A549 (cell line): ENCODE data around the gene IL22RA2.

Experiments
- CHD2 ChIP-seq: fragments of 150-350 bp; IDR thresholded peaks from 2 replicates; pipeline ENCODE4 v1.6.1; 2014; ENCODE audit warnings: low read length; ENCODE audit not compliant: partially characterized antibody
- ESRRA ChIP-seq: fragments of 150-350 bp; IDR thresholded peaks from 2 replicates; pipeline ENCODE4 v1.6.1; 2014; ENCODE audit warnings: mild to moderate bottlenecking, low read length, borderline replicate concordance
- FOSL2 ChIP-seq, 2 experiments: fragments of 450-650 bp in 1 of 2; fragments of >200 bp in 1 of 2; sonication (Bioruptor Twin) in 1 of 2; formaldehyde crosslinking; IDR thresholded peaks; 2 replicates each; pipeline versions ENCODE4 v1.5.0 to v1.6.1; 2016 to 2020; ENCODE audit warnings: mild to moderate bottlenecking in 1 of 2, moderate library complexity in 1 of 2
- JUNB ChIP-seq: fragments of >200 bp; sonication (Bioruptor Twin); formaldehyde crosslinking; IDR thresholded peaks from 2 replicates; pipeline ENCODE4 v1.6.1; 2016
- MAFK ChIP-seq: fragments of 450-650 bp; IDR thresholded peaks from 2 replicates; pipeline ENCODE4 v1.6.1; 2014; ENCODE audit not compliant: partially characterized antibody
- MAX ChIP-seq: IDR thresholded peaks from 2 replicates; pipeline ENCODE4 v1.6.1; 2012
- MAZ ChIP-seq: fragments of 150-350 bp; IDR thresholded peaks from 2 replicates; pipeline ENCODE4 v1.6.1; 2014; ENCODE audit warnings: antibody characterized with exemption, low read depth, low read length, borderline replicate concordance
- PBX3 ChIP-seq: IDR thresholded peaks from 2 replicates; pipeline ENCODE4 v1.6.1; 2012
- POLR2A ChIP-seq: IDR thresholded peaks from 2 replicates; pipeline ENCODE4 v1.6.1; 2012; ENCODE audit warnings: mild to moderate bottlenecking, low read length
- RAD21 ChIP-seq, 2 experiments: fragments of >200 bp in 1 of 2; sonication (Bioruptor Twin) in 1 of 2; formaldehyde crosslinking in 1 of 2; IDR thresholded peaks in 1 of 2; conservative IDR thresholded peaks in 1 of 2; 2 replicates in 1 of 2; 3 replicates in 1 of 2; pipeline ENCODE4 v1.6.1; 2012 to 2018; ENCODE audit warnings: inconsistent platforms in 1 of 2
- USF2 ChIP-seq: fragments of 450-650 bp; IDR thresholded peaks from 2 replicates; pipeline ENCODE4 v1.6.1; 2014; ENCODE audit warnings: antibody characterized with exemption
- ZFP36 ChIP-seq: fragments of 450-650 bp; IDR thresholded peaks from 2 replicates; pipeline ENCODE4 v1.6.1; 2014; ENCODE audit warnings: borderline replicate concordance; ENCODE audit not compliant: partially characterized antibody
- TF ChIP-seq, protein P1 (sequence below): fragments of >200 bp; sonication (Bioruptor Twin); formaldehyde crosslinking; IDR thresholded peaks from 3 replicates; pipeline ENCODE4 v1.5.1; 2016
- TF ChIP-seq, protein P2 (sequence below): fragments of 200-600 bp; sonication (generic); IDR thresholded peaks from 2 replicates; pipeline ENCODE4 v1.6.1; 2016; ENCODE audit warnings: antibody characterized with exemption, mild to moderate bottlenecking, moderate library complexity

GRCh38 chr6:137161949-137162348, 11.5 kb downstream of the IL22RA2 start:
- TF ChIP-seq FOSL2 (IDR thresholded peaks at IDR 0.05) (no peak), FOSL2 (CRISPR knock-in tag; IDR thresholded peaks at IDR 0.05) (no peak), RAD21 (conservative IDR thresholded peaks at IDR 0.05 in 1 of 2, IDR thresholded peaks at IDR 0.05 in 1 of 2) (no peak), ZFP36 (no peak), MAFK (no peak), POLR2A (no peak), MAX (no peak), ESRRA (no peak), MAZ (no peak), JUNB (no peak), CHD2 (no peak), USF2 (no peak), PBX3 (no peak)
- TF ChIP-seq, protein P1, sequence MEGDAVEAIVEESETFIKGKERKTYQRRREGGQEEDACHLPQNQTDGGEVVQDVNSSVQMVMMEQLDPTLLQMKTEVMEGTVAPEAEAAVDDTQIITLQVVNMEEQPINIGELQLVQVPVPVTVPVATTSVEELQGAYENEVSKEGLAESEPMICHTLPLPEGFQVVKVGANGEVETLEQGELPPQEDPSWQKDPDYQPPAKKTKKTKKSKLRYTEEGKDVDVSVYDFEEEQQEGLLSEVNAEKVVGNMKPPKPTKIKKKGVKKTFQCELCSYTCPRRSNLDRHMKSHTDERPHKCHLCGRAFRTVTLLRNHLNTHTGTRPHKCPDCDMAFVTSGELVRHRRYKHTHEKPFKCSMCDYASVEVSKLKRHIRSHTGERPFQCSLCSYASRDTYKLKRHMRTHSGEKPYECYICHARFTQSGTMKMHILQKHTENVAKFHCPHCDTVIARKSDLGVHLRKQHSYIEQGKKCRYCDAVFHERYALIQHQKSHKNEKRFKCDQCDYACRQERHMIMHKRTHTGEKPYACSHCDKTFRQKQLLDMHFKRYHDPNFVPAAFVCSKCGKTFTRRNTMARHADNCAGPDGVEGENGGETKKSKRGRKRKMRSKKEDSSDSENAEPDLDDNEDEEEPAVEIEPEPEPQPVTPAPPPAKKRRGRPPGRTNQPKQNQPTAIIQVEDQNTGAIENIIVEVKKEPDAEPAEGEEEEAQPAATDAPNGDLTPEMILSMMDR: no peak
- TF ChIP-seq, protein P2, sequence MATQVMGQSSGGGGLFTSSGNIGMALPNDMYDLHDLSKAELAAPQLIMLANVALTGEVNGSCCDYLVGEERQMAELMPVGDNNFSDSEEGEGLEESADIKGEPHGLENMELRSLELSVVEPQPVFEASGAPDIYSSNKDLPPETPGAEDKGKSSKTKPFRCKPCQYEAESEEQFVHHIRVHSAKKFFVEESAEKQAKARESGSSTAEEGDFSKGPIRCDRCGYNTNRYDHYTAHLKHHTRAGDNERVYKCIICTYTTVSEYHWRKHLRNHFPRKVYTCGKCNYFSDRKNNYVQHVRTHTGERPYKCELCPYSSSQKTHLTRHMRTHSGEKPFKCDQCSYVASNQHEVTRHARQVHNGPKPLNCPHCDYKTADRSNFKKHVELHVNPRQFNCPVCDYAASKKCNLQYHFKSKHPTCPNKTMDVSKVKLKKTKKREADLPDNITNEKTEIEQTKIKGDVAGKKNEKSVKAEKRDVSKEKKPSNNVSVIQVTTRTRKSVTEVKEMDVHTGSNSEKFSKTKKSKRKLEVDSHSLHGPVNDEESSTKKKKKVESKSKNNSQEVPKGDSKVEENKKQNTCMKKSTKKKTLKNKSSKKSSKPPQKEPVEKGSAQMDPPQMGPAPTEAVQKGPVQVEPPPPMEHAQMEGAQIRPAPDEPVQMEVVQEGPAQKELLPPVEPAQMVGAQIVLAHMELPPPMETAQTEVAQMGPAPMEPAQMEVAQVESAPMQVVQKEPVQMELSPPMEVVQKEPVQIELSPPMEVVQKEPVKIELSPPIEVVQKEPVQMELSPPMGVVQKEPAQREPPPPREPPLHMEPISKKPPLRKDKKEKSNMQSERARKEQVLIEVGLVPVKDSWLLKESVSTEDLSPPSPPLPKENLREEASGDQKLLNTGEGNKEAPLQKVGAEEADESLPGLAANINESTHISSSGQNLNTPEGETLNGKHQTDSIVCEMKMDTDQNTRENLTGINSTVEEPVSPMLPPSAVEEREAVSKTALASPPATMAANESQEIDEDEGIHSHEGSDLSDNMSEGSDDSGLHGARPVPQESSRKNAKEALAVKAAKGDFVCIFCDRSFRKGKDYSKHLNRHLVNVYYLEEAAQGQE: no peak
